GM12878 (cell line): ENCODE measurements around the gene MGAT4B. TPM values are rescaled to one million over a fixed set of nuclear protein-coding genes. Genes with fewer than 3 reads are reported as not detected.
A peak's percentile ranks its signal among the peaks of the same experiment; 100 is the strongest.

ENCODE experiments used
- ATF2 ChIP-seq: IDR thresholded peaks from 2 replicates; pipeline ENCODE4 v1.6.1; 2012; ENCODE audit warnings: low read length, inconsistent platforms
- E2F8 ChIP-seq: fragments of 450-650 bp; IDR thresholded peaks from 2 replicates; pipeline ENCODE4 v1.6.1; 2018; ENCODE audit warnings: mild to moderate bottlenecking, low read depth, moderate library complexity; ENCODE audit not compliant: partially characterized antibody
- FOS ChIP-seq: IDR thresholded peaks from 3 replicates; pipeline ENCODE4 v1.6.1; 2011; ENCODE audit warnings: borderline replicate concordance; ENCODE audit not compliant: insufficient read length; ENCODE audit errors: extremely low read depth
- GATAD2B ChIP-seq: fragments of 450-650 bp; conservative IDR thresholded peaks from 2 replicates; pipeline ENCODE4 v1.6.1; 2017; ENCODE audit warnings: low read depth, mild to moderate bottlenecking, moderate library complexity
- IRF3 ChIP-seq: fragments of 450-650 bp; IDR thresholded peaks from 2 replicates; pipeline ENCODE4 v1.6.1; 2014; ENCODE audit warnings: mild to moderate bottlenecking
- NR2F1 ChIP-seq: fragments of 450-650 bp; conservative IDR thresholded peaks from 2 replicates; pipeline ENCODE4 v1.6.1; 2017; ENCODE audit warnings: mild to moderate bottlenecking
- RELB ChIP-seq: fragments of 450-650 bp; IDR thresholded peaks from 2 replicates; pipeline ENCODE4 v1.6.1; 2017; ENCODE audit warnings: low read depth, mild to moderate bottlenecking, moderate library complexity
- SIX5 ChIP-seq: IDR thresholded peaks from 2 replicates; pipeline ENCODE4 v1.6.1; 2011; ENCODE audit warnings: mild to moderate bottlenecking, low read depth, low read length, moderate library complexity; ENCODE audit not compliant: severe bottlenecking
- USF2 ChIP-seq: IDR thresholded peaks from 2 replicates; pipeline ENCODE4 v1.6.1; 2011; ENCODE audit warnings: low read depth, low read length, improper control_type of control experiment, borderline replicate concordance
- ZNF274 ChIP-seq: IDR thresholded peaks from one replicate; pipeline ENCODE4 v1.8.0; 2011; ENCODE audit not compliant: insufficient read length, insufficient read depth
- ZNF592 ChIP-seq: fragments of 450-650 bp; IDR thresholded peaks from 2 replicates; pipeline ENCODE4 v1.6.1; 2017; ENCODE audit warnings: mild to moderate bottlenecking, moderate library complexity
- polyA plus RNA-seq, 11 experiments: library from polyadenylated mRNA; depleted of rRNA in 4 of 11; unstranded in 6 of 11; stranded (reverse) in 5 of 11; fragments of >200 nt; fragmentation: Nextera tagmentation in 4 of 11; fragmentation: Illumina TruSeq in 1 of 11; extraction: Ambion mirVana in 4 of 11; extraction: Trizol in 1 of 11; gene quantifications; 1 replicate in 1 of 11; 2 replicates in 10 of 11; pipeline versions ENCODE4 v1.2.1 to v1.2.3, GENCODE V29; 2011 to 2016; ENCODE audit warnings: inconsistent platforms in 2 of 11, missing spikeins in 2 of 11, low read depth in 1 of 11
- total RNA-seq, 4 experiments: library from RNA; depleted of rRNA in 3 of 4; stranded (reverse); fragments of >200 nt in 3 of 4; fragmentation: Illumina TruSeq in 1 of 4; extraction: Trizol in 1 of 4; gene quantifications; 2 replicates each; pipeline versions ENCODE4 v1.2.1 to v1.2.3, GENCODE V29; 2013 to 2021

The MGAT4B gene
- total and polyA plus RNA-seq, 10 of the 15 experiments (the other 5 are each of a cell fraction or from before 2014, with no cell fraction given): 0.60 to 82.5 (median 34.4) TPM; not detected in 1

GRCh38 chr5:179795863-179796833 lies 10.5 kb downstream of the MGAT4B start (continued):
- peak; percentile 88 for TF ChIP-seq ZNF592
- TF ChIP-seq ZNF274: no peak
- no peak for TF ChIP-seq E2F8
- TF ChIP-seq GATAD2B: peak; percentile 96
- TF ChIP-seq USF2: no peak
- TF ChIP-seq NR2F1: peak; percentile 59; the same call in 1 of the 2 replicates
- no peak for TF ChIP-seq RELB
- TF ChIP-seq ATF2: no peak
- no peak for TF ChIP-seq FOS
- no peak for TF ChIP-seq SIX5
- 0 out of 2 replicates have a peak, but pooled peaks have one; percentile 42 for TF ChIP-seq IRF3
